Measurements from ENCODE around the gene ARHGEF40. TPM values are rescaled to one million over a fixed set of nuclear protein-coding genes. Genes with fewer than 3 reads are reported as not detected.

ARHGEF40 gene
- total and polyA plus RNA-seq, 7 donors = 6.8 to 18.7 (median 10.1) TPM

DNA sequence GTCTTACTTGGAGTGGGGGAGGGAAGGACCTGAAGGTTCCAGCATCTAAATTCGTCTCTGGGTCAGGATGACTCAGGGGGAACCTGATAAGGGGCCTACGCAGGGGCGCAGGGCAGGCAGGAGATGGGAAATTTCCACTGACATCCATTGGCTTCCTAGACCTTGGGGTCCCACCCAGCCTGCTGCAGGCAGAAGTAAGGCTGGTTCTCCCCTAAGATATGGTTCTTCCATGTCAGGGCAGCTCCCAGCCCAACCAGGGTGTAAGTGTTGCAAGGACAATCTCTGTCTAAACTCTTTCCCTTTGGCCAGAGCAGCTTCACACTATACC is 43.2 kb upstream of the ARHGEF40 start:
- Histone ChIP-seq H3K36me3 (ENCODE audit: insufficient read depth in 1 of 2, low read depth in 1 of 2) (peaks cover 0 to 8% of the 10 kb centered on the region in 2 donors), H3K27me3 (ENCODE audit: insufficient read depth in 3 of 3, low read length in 2 of 3) (no peaks in the 10 kb centered on the region), H3K27ac (peak overlapping the region; percentile 98), H3K9me3 (no peaks in the 10 kb centered on the region), H3K4me1 (peaks cover 40% of the 10 kb centered on the region), H3K4me3 (peak overlapping the region; percentile 39)
- DNase-seq (peak; percentile 55 to 76), ATAC-seq (peak; percentile 54 to 65 (median 58))
- intact Hi-C loops (cut with DNase I) = no loop called here
- WGBS, 3 donors = 5 to 42% (median 18%) methylated on average over 3 of the region's 3 CpGs
- TF ChIP-seq, protein P1, sequence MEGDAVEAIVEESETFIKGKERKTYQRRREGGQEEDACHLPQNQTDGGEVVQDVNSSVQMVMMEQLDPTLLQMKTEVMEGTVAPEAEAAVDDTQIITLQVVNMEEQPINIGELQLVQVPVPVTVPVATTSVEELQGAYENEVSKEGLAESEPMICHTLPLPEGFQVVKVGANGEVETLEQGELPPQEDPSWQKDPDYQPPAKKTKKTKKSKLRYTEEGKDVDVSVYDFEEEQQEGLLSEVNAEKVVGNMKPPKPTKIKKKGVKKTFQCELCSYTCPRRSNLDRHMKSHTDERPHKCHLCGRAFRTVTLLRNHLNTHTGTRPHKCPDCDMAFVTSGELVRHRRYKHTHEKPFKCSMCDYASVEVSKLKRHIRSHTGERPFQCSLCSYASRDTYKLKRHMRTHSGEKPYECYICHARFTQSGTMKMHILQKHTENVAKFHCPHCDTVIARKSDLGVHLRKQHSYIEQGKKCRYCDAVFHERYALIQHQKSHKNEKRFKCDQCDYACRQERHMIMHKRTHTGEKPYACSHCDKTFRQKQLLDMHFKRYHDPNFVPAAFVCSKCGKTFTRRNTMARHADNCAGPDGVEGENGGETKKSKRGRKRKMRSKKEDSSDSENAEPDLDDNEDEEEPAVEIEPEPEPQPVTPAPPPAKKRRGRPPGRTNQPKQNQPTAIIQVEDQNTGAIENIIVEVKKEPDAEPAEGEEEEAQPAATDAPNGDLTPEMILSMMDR (IDR thresholded peaks at IDR 0.05) = no peak

DNA sequence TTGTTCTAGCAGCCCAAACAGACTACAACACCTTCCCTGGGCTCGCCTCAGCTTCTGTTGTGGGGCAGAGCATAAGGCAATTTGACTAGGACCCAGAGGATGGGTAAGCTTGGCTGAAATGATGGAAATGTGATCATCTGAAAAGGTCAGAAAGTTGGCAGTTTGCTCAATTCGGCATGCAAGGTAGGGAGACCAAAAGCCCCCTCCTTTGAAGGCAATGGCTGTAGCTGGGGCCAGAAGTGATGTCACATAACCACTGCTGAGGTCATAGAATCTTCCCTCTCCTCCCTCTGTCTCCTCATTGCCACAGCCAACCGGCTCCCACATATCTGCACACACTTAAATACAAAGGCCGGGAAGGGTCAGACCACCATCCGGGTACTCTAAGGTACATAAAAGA is 40.2 kb upstream of the ARHGEF40 start, which contains the start of gene TPPP2:
Gene TPPP2, plus strand, starts transcription at position 301 of the 400 bp plus-strand sequence. CDS start 365 bp downstream, outside the sequence.
- intact Hi-C loops (cut with DNase I) = no loop called here
- H3K4me3 ChIP-seq = no peak within 1 kb of the TSS
- H3K27ac ChIP-seq = peak within 1 kb of the TSS; percentile 53
- no peaks in the 10 kb centered on the region for H3K27me3 ChIP-seq (ENCODE audit: insufficient read depth in 3 of 3, low read length in 2 of 3)
- ATAC-seq (no peak), DNase-seq (no peak)
- H3K36me3 ChIP-seq (ENCODE audit: insufficient read depth in 1 of 2, low read depth in 1 of 2) = no peaks in the 10 kb centered on the region
- H3K4me1 ChIP-seq = peaks cover 25% of the 10 kb centered on the region
- WGBS, 3 donors = 75 to 88% (median 83%) methylated on average over 5 of the region's 5 CpGs
- TF ChIP-seq, protein P1 (IDR thresholded peaks at IDR 0.05) = no peak
- H3K9me3 ChIP-seq = no peaks in the 10 kb centered on the region

DNA sequence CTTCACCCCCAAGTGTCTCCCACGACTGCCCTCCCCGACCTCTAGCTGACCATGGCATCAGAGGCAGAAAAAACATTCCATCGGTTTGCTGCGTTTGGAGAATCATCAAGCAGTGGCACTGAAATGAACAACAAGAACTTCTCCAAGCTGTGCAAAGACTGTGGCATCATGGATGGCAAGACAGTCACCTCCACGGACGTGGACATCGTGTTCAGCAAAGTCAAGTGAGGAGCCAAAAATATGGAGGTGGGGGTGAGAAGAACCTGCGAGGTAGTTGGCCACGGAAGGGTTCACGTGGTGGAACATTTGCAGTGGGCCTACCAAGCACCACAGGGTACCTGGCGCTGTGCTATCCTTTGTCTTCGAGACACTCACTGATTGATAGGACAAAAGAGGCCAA is 39.6 kb upstream of the ARHGEF40 start:
- no peak for DNase-seq
- no peak overlapping the region for H3K27ac ChIP-seq
- no peaks in the 10 kb centered on the region for H3K27me3 ChIP-seq (ENCODE audit: insufficient read depth in 3 of 3, low read length in 2 of 3)
- H3K9me3 ChIP-seq = no peaks in the 10 kb centered on the region
- H3K36me3 ChIP-seq (ENCODE audit: insufficient read depth in 1 of 2, low read depth in 1 of 2) = no peaks in the 10 kb centered on the region
- ATAC-seq = no peak
- H3K4me1 ChIP-seq = peaks cover 25% of the 10 kb centered on the region
- intact Hi-C loops (cut with DNase I) = no loop called here
- no peak overlapping the region for H3K4me3 ChIP-seq
- WGBS, 3 donors = 84 to 95% (median 92%) methylated on average over 12 of the region's 12 CpGs
- TF ChIP-seq, protein P1 (IDR thresholded peaks at IDR 0.05) = no peak

DNA sequence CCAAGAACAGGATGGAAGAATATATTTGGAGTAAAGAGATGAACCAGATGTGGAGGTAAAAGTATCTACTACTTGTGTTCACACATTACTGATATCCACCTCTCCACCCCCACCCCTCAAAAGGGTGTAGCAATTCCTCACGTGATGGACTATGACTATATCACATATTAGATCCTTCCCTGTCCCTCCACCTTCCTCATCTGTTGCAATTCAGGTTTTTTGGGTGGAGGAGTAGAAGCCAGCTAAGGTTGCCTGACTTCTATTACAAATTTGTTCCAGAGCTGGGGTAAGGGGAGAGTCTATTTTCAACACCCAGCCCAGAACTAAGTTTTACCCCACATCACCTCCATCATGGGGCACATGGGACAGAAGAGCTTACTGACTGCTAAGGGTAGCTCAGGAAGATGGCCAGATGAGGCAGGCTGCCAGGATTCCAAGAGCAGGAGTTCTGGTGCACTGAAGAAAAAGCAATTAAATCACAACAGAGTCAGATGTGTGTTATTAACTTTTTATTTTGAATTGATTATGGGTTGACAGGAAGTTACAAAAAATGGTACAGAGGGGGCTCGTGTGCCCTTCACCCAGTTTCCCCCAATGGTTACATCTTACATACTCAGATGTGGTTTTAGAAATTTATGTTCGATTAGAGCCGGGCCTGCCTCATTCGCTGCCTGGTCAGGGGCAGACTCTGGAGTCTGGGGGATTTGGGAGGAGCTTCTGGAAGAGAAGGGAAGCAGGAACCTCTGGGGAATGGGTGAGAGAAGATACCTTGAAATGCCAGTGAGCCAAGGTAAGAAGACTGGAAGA is 37.6 kb upstream of the ARHGEF40 start:
- Histone ChIP-seq H3K27ac (no peak overlapping the region), H3K36me3 (ENCODE audit: insufficient read depth in 1 of 2, low read depth in 1 of 2) (no peaks in the 10 kb centered on the region), H3K27me3 (ENCODE audit: insufficient read depth in 3 of 3, low read length in 2 of 3) (no peaks in the 10 kb centered on the region), H3K9me3 (no peaks in the 10 kb centered on the region), H3K4me3 (no peak overlapping the region), H3K4me1 (peaks cover 18% of the 10 kb centered on the region)
- TF ChIP-seq, protein P1 (IDR thresholded peaks at IDR 0.05) = no peak
- 70 to 81% (median 70%) methylated on average over 5 of the region's 5 CpGs for WGBS, 3 donors
- peak in 2 of 4 donors; percentile 39 to 71 for ATAC-seq
- intact Hi-C loops (cut with DNase I) = no loop called here
- no peak for DNase-seq
